Activated naive CD4-positive, alpha-beta T cell treated with Interleukin-2 at 50 U/mL for 16 hours (primary cell): ENCODE results near the gene ZBTB7C.

Source experiments
- DNase-seq: peaks from one replicate; pipeline ENCODE4 v3.0.0-alpha.2; 2020

The ZBTB7C gene

GRCh38 chr18:48244530-48244929 is 164.7 kb downstream of the ZBTB7C start:
- DNase-seq: no peak

GRCh38 chr18:48238636-48239035 is 170.5 kb downstream of the ZBTB7C start:
- DNase-seq: no peak

- DNase-seq: no peak
These were observed 171.0 kb downstream of the ZBTB7C start for GRCh38 chr18:48238206-48238605.

- DNase-seq: no peak
These were observed 172.4 kb downstream of the ZBTB7C start for GRCh38 chr18:48236822-48237221.

GRCh38 chr18:48230467-48231113 is 178.6 kb downstream of the ZBTB7C start:
- DNase-seq: no peak

- DNase-seq: no peak
These were observed 179.6 kb downstream of the ZBTB7C start for GRCh38 chr18:48229552-48229981.

- DNase-seq: no peak
These were observed 180.3 kb downstream of the ZBTB7C start for GRCh38 chr18:48228841-48229240.

GRCh38 chr18:48228301-48228715 is 180.9 kb downstream of the ZBTB7C start:
- no peak for DNase-seq

- DNase-seq: peak; percentile 9
These were observed 182.0 kb downstream of the ZBTB7C start for GRCh38 chr18:48227206-48227605.

GRCh38 chr18:48226401-48226800 is 182.8 kb downstream of the ZBTB7C start:
- no peak for DNase-seq

GRCh38 chr18:48222118-48222517 is 187.1 kb downstream of the ZBTB7C start:
- DNase-seq: peak; percentile 16

- no peak for DNase-seq
These were observed 189.2 kb downstream of the ZBTB7C start for GRCh38 chr18:48219810-48220499.

GRCh38 chr18:48219037-48219809 is 190.0 kb downstream of the ZBTB7C start:
- DNase-seq: no peak

GRCh38 chr18:48218285-48219022 is 190.7 kb downstream of the ZBTB7C start:
- no peak for DNase-seq

GRCh38 chr18:48217258-48218250 is 191.6 kb downstream of the ZBTB7C start:
- DNase-seq: no peak

GRCh38 chr18:48216639-48217257 is 192.4 kb downstream of the ZBTB7C start:
- DNase-seq: no peak

- no peak for DNase-seq
These were observed 193.1 kb downstream of the ZBTB7C start for GRCh38 chr18:48215876-48216638.

GRCh38 chr18:48213791-48214190 is 195.4 kb downstream of the ZBTB7C start:
- DNase-seq: no peak

- no peak for DNase-seq
These were observed 200.6 kb downstream of the ZBTB7C start for GRCh38 chr18:48208432-48209140.

GRCh38 chr18:48207733-48208132 is 201.4 kb downstream of the ZBTB7C start:
- DNase-seq: no peak
